OCI-LY7 (cell line): ENCODE measurements around the gene CIAO3.

Experiments used
- CTCF ChIP-seq: fragments of 200-600 bp; sonication (generic); conservative IDR thresholded peaks from 2 replicates; pipeline ENCODE4 v1.5.1; 2014; ENCODE audit warnings: mild to moderate bottlenecking, antibody characterized with exemption, low read length, moderate library complexity, mixed read lengths
- EZH2phosphoT487 ChIP-seq: fragments of 200-600 bp; sonication (generic); IDR thresholded peaks from 2 replicates; pipeline ENCODE4 v1.6.1; 2018; ENCODE audit warnings: low read depth, borderline replicate concordance, mild to moderate bottlenecking, mixed run types, antibody characterized with exemption, low read length, moderate library complexity, mixed read lengths

DNA sequence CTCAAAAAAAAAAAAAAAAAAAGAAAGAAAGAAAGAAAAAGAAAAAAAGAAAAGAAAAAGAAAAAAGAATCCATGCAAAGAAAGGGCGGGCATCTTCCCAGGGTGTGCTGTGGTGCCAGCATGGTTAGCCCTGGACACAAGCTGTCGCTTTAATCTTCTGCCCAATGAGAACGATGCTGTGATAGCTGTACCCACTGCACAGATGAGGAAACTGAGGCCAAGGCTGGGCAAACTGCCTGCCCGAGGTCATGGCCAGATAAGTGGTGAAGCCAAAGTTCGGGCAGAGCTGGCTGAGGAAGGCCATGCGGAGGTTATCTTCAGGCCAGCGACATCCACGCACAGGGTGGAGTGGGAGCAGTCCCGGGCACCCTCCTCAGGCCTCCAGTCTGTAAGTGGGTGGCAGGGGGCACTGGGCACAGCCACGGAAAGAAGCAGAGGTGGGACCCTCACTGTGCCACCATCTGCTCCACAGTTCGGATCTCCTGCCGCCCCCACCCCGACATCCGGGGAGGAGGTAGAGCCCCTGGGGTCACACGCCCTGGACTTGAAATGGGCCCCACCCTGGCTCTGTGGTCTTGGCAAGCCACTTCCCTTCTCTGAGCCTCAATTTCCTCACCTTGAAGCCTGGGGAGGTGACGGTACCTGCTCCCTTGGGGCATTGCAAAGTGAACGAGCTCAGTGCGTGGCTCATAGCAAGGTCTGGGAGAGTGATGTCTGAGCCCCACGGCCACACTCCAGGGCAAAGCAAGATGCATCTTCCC, 41.7 kb downstream of the CIAO3 start:
- TF ChIP-seq CTCF, result no peak
- no peak for TF ChIP-seq EZH2phosphoT487
